Measurements from ENCODE around the gene TRAPPC14. TPM values are rescaled to one million over a fixed set of nuclear protein-coding genes. Genes with fewer than 3 reads are reported as not detected.

The TRAPPC14 gene
- total and polyA plus RNA-seq, 9 of the 15 experiments (the other 6 are each of a cell fraction or from before 2014, with no cell fraction given), result 0.42 to 45.9 (median 18.2) TPM

- TF ChIP-seq E2F6 (IDR thresholded peaks at IDR 0.05; ENCODE audit: borderline replicate concordance in 1 of 2, extremely low read depth in 1 of 2, insufficient read depth in 1 of 2, insufficient read length in 1 of 2, low read depth in 1 of 2, low read length in 1 of 2, poor library complexity in 1 of 2, severe bottlenecking in 1 of 2), result peak in 1 of 2 experiments; percentile 42
- no peak for TF ChIP-seq ATF1 (CRISPR knock-in tag; IDR thresholded peaks at IDR 0.05)
- TF ChIP-seq ATF1 (tag; IDR thresholded peaks at IDR 0.05), result peak; percentile 72
- peak; percentile 88 for TF ChIP-seq GTF3C2 (IDR thresholded peaks at IDR 0.05; ENCODE audit: borderline replicate concordance, extremely low read depth, insufficient read length)
- TF ChIP-seq RBBP5 (IDR thresholded peaks at IDR 0.05; ENCODE audit: borderline replicate concordance, insufficient read depth, low read length, poor library complexity, severe bottlenecking), result peak; percentile 94
- peak; percentile 70 for TF ChIP-seq SIN3B (IDR thresholded peaks at IDR 0.05; ENCODE audit: low read depth)
- TF ChIP-seq EP300 (IDR thresholded peaks at IDR 0.05; ENCODE audit: low read length), result peak; percentile 55; the same call in 1 of the 2 replicates
- no peak for TF ChIP-seq TCF7L2 (IDR thresholded peaks at IDR 0.05; ENCODE audit: low read depth, low read length)
- peak; percentile 74 for TF ChIP-seq GTF2E2 (tag; IDR thresholded peaks at IDR 0.05)
- peak; percentile 70; the same call in 1 of the 2 replicates for TF ChIP-seq KLF16 (IDR thresholded peaks at IDR 0.05)
- TF ChIP-seq, protein P1, sequence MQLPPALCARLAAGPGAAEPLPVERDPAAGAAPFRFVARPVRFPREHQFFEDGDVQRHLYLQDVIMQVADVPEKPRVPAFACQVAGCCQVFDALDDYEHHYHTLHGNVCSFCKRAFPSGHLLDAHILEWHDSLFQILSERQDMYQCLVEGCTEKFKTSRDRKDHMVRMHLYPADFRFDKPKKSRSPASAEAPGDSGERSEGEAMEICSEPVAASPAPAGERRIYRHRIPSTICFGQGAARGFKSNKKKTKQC (CRISPR knock-in tag; IDR thresholded peaks at IDR 0.05), result 0 out of 2 replicates have a peak, but pooled peaks have one; percentile 24
- peak; percentile 76; the same call in 1 of the 2 replicates for TF ChIP-seq SMARCA4 (IDR thresholded peaks at IDR 0.05)
- TF ChIP-seq TCF3 (CRISPR knock-in tag; IDR thresholded peaks at IDR 0.05), result peak; percentile 35; the same call in 1 of the 2 replicates
- 0 out of 2 replicates have a peak, but pooled peaks have one; percentile 35 for TF ChIP-seq ZNF592 (IDR thresholded peaks at IDR 0.05)
- TF ChIP-seq CAMTA2 (CRISPR knock-in tag; conservative IDR thresholded peaks at IDR 0.05), result 0 out of 2 replicates have a peak, but pooled peaks have one; percentile 32
Observed at GRCh38 chr7:100158229-100159098, at the start of gene TRAPPC14 (continued).
